ENCODE results near the gene SOX2.

Gene SOX2

DNA sequence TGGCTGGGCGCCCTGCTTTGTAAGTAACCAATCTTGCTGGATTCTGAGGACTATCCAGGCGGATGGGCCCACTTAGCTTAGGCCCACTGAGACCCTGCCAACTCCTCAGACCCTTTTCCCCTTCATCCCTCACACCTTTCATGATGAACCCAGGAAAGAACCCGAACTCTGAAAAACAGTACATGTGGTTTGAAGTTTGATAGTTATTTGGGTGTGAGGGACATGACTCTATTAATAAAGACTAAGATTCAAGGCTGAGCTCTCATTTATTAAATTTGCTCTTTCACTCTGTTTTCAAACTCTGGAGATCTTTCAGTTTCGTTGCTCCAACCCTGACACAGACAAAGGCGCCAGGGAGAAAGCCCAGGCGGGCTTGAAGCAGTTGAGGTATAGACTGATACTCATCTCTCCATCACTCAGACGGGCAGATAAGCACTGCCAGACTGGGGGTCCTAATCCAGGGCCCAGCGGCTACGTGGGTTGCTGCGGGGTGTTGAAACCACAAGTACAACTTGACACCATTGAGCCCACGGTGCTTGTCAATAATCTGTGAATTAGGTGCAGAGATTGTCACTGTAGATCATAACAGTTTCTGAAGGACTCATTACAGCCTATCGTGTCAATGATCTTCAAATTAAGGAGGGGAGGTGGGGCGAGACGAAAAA is 7.2 kb upstream of the SOX2 start:
- no peak for DNase-seq (ENCODE audit: low spot score)

DNA sequence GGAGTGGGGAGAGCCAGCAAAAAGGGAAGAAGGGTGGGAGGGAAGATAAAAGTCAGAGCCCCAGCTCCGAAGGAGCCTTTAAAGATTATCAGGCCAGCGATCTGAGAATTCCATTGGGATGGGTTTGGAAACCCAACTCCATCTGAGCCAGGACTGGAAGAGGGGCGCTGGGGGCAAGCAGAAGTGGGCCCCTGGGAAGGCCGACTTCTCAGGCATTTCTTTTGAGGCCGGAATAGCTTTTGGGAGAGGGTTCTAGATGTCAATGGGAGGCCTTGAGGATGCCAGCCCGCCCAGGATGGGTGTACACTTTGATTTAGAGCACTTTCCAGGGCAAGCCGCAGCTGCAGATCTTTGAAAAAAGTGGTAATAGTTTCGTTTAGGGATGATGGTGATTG is 6.6 kb upstream of the SOX2 start:
- no peak for DNase-seq (ENCODE audit: low spot score)

DNA sequence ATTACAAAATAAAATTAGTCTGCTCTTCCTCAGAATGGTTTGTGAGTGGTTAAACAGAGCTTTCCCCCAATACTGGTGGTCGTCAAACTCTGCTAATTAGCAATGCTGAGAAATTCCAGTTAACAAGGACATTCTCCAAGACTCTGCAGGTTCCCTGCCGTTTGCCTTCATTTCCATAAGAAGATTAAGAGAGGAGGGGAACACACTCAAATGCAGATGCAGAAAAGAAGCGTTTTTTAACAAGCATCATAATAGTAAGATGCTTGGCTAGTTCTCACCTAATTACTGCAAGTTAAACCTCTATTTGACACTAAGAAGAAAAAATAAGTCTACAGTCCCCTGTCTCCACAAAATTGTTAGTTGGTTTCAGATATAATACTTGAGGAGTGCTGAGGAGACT is 3.7 kb upstream of the SOX2 start:
- no peak for DNase-seq (ENCODE audit: low spot score)

DNA sequence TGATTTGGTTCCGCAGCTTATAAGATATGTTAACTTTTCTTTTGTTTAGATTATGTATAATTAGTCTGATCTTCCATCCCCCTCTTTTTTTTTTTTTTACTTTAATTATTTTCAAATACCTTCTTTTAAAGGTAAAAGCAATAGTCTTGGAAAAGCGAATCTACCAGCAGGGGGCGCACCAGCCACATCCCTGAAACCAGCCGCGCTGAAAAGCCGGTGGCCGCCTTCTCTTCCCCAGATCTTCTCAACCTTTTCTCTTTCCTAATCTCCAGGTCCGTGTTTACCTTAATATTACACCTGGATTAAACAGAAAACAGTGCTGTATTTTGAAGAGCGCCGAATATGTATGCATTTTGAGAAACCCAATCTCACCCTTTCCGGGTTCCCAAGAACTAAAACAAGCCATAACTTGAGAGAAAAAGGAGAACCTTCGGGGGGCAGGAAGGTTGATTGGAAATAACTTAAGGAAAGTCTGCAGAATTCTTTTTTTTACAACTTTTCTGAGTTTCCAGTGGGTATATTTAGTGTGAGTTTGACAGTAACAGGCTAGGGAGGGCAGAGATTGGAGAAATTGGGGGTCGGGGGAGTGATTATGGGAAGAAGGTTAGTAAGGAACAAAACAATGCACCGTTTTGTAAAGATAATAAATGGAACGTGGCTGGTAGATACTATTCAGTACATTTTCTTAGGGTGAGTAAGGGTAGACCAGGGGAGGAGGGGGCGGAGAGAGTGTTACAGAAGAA is 2.0 kb upstream of the SOX2 start:
- DNase-seq (ENCODE audit: low spot score) = no peak

DNA sequence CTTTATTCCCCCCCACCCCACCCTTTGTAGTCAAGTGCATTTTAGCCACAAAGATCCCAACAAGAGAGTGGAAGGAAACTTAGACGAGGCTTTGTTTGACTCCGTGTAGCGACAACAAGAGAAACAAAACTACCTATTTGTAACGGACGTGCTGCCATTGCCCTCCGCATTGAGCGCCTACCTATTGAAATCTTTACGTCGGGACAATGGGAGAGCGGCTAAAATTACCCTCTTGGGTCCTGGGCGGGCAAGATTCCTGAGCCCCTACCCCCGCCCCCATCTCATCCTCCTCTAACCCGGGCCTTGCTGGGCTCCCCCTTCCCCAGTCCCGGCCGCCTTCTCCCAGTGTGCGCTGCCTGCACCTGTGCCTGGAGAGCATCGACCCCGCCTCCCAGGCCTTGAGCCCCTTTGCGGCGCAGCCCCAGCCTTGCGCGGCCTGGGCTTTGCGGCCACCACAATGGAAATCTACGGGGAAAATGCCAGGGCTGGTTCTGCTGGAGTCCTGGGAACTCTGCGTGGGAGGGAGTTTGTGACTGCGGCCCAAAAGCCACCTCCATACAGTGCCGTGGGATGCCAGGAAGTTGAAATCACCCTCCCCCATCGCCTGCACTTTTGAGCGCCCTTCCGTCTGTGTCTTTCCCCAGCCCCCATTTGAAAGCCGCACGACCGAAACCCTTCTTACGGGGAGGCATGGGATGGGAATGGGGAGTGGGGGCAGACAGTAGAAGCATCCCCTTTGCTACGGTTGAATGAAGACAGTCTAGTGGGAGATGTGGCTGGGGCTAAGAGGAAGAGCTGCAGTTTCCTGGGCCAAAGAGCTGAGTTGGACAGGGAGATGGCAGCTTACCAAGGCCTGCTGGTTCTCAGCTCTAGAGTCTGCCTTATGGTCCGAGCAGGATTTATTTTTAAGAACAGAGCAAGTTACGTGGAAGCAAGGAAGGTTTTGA is 1.1 kb upstream of the SOX2 start:
- DNase-seq (ENCODE audit: low spot score) = no peak

DNA sequence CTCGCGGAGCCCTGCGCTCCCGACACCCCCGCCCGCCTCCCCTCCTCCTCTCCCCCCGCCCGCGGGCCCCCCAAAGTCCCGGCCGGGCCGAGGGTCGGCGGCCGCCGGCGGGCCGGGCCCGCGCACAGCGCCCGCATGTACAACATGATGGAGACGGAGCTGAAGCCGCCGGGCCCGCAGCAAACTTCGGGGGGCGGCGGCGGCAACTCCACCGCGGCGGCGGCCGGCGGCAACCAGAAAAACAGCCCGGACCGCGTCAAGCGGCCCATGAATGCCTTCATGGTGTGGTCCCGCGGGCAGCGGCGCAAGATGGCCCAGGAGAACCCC is 464 bp downstream of the SOX2 start:
- DNase-seq (ENCODE audit: low spot score) = no peak

DNA sequence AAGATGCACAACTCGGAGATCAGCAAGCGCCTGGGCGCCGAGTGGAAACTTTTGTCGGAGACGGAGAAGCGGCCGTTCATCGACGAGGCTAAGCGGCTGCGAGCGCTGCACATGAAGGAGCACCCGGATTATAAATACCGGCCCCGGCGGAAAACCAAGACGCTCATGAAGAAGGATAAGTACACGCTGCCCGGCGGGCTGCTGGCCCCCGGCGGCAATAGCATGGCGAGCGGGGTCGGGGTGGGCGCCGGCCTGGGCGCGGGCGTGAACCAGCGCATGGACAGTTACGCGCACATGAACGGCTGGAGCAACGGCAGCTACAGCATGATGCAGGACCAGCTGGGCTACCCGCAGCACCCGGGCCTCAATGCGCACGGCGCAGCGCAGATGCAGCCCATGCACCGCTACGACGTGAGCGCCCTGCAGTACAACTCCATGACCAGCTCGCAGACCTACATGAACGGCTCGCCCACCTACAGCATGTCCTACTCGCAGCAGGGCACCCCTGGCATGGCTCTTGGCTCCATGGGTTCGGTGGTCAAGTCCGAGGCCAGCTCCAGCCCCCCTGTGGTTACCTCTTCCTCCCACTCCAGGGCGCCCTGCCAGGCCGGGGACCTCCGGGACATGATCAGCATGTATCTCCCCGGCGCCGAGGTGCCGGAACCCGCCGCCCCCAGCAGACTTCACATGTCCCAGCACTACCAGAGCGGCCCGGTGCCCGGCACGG is 991 bp downstream of the SOX2 start:
- DNase-seq (ENCODE audit: low spot score) = no peak

DNA sequence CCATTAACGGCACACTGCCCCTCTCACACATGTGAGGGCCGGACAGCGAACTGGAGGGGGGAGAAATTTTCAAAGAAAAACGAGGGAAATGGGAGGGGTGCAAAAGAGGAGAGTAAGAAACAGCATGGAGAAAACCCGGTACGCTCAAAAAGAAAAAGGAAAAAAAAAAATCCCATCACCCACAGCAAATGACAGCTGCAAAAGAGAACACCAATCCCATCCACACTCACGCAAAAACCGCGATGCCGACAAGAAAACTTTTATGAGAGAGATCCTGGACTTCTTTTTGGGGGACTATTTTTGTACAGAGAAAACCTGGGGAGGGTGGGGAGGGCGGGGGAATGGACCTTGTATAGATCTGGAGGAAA is 1.5 kb downstream of the SOX2 start:
- DNase-seq (ENCODE audit: low spot score) = no peak

DNA sequence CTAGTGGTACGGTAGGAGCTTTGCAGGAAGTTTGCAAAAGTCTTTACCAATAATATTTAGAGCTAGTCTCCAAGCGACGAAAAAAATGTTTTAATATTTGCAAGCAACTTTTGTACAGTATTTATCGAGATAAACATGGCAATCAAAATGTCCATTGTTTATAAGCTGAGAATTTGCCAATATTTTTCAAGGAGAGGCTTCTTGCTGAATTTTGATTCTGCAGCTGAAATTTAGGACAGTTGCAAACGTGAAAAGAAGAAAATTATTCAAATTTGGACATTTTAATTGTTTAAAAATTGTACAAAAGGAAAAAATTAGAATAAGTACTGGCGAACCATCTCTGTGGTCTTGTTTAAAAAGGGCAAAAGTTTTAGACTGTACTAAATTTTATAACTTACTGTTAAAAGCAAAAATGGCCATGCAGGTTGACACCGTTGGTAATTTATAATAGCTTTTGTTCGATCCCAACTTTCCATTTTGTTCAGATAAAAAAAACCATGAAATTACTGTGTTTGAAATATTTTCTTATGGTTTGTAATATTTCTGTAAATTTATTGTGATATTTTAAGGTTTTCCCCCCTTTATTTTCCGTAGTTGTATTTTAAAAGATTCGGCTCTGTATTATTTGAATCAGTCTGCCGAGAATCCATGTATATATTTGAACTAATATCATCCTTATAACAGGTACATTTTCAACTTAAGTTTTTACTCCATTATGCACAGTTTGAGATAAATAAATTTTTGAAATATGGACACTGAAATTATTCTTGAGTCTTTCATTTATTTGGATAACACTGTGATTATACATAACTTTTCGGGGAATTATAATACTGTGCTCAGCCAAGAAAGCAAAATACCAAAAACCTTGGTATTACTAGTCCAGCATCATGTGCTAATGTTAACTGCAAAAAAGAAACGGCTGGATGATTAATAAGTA is 2.2 kb downstream of the SOX2 start:
- no peak for DNase-seq (ENCODE audit: low spot score)

DNA sequence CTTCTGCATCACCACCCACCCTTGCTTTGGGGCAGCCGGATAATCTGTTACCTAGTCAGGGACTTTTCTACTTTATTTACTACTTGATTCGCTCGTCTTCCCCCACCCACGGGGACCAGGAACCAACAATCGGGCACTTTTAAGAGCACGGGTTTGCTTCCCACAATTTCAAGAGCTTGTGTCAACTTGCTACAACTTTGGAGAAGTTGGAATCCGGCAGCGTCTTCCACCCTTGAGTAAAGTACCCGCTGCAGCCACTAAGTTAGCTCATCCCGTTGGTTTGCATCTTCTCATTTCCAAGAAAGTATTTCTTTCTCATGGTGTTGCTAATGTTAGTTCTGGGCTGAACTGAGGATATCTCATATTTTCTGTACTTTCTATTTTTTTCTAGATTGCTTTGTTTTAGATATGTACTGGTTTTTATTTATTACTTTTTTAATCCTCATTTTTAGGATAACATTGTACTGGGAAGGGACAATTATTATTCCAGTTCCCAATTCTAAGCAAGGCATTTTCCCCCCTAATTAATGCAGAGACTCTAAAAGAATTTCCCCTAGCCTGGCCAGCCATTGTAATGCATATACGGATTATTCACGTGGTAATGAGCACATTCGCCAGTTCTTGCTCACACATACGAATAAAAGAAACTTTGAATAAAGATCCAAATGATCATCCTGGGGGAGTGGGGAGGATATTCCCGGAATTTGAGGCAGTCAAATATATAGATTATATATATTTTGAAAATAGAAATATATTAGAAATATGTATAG is 4.0 kb downstream of the SOX2 start:
- DNase-seq (ENCODE audit: low spot score) = no peak

DNA sequence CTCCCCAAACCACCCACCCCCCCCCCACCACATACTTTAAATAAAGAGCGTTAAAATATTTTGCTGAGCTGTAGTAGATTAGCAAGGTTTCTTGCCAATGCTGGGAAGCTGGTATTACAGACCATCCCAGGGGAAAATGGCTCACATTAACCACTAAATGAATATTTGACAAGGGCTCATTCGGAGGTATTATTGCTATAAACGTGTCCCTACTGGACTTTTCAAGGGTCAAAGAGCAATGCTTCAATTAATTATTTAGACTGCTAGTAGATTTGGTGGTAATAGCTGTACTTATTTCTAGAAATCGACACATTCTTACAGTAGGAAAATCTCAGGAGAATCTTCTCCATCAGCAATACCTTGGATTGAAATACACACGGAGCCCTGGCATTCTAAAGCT is 5.2 kb downstream of the SOX2 start:
- DNase-seq (ENCODE audit: low spot score) = no peak

DNA sequence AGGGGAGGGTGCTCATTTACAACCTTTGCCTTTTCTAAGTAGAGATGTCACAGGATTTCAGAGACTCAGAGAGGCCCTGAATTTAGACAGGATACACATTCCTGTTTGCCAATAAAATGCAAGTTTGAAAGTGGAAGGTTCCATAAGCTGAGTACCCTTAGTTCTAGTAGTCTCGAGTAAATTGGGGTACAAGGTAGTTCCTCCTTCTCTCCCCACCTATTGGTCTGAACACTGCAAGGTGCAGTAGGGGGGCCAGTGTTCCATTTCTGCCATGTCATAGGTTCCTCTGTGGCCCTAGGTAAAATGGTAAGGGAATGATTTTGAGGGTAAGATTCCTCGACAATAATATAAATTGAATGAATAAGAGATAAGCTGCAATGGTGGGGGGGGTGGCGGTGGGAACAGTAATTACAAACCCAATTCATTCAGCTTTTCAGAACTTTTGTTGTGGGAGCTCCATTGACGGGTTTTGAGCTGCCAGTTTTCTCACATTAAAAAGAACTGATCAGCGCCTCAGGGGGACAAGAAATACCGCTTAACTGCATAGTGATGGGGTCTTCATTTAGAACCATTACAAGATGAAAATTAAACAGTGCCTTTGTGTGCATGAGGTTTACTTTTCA is 5.9 kb downstream of the SOX2 start:
- no peak for DNase-seq (ENCODE audit: low spot score)

DNA sequence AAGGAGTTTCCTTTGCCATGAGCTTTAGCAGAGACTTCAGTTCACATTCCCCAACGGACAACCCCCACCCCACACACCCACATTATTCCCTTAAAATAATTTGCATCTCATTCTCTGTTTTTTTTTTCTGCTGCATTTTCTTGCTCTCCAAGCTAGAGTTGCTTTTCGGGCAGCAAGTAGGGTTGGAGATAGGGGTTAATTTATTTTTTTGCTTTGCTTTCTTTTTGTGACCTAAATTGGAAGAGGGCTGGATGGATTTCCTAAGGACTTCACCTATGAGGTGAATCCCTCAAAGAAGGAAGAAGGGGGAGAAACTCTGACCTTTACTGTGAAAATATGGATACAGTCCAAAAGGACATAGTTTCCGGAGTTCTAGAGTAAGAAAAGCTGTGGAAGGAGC is 6.6 kb downstream of the SOX2 start:
- no peak for DNase-seq (ENCODE audit: low spot score)

DNA sequence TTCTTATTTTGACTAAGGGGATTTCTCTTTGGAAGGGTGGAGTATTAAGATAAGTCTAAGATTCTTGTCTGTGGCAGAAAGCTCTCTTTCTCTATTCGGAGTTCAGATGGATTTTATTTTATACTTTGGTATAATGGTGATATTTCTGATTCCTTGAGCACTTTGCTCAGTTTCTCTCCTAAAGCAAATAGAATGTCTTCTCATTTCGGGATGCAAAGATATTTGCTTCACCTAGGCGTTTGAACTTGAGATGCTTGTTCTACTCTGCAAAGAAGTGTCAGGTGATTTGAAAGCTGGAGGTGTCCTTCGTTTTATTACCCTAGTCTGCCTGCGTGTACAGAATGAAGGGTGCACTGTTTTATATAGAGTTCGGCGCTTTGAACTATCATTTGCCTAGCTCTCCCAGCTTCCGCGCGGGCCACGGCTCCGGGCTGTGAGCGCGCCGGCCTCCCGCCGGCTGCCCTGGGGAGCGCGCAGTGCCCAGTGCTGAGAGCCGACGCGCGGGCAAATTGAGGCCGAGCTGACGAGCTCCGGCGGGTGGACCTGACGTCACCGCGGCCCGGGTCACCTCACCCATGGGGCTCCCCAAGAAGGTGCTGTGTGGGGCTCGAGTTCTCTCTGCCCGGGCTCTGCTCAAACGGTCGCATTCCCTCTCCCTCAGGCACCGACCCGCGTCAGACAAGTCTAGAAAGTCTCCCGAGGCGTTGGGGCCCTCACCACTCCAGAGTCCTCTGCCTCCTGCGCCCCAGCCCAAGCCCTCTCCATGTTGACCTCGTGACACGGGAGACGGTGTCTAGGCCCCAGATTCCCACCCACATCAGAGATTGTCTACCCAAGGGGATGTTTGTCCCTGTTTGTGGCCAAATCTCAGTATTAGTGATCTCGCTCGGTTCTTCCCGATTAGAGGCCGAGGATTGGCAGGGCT is 7.5 kb downstream of the SOX2 start:
- DNase-seq (ENCODE audit: low spot score) = no peak

DNA sequence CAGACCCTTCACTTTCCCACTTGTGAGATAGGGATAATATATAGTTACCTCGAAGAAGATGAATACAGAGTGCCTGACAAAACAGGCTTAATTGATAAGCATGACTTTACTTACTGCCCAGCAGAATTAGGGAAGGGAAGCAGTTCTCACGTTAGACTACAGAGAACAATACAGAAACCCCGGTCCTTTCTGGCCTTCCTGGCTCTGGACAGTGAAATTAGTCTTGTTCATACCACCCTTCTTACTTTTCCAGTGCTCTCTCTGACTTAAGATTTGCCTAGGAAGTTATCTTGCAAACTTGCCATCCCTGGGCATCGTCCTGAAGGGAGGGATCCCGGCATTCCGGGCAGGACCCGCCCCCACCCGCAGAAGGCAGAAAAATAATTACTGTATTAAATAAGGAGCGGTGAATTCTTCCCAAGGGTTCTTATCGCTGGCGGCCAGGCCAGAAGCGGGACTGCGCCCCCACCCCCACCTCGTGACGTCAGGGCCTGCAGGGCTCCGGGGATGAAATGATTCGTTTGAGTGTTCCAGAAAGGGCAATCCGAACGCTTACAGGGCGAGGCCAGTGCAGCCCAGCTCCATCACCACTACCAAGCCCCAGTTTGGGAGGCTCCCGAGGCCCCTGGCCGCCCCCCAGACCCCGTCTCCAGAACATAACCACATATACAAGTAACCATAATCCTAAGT is 8.4 kb downstream of the SOX2 start:
- no peak for DNase-seq (ENCODE audit: low spot score)

DNA sequence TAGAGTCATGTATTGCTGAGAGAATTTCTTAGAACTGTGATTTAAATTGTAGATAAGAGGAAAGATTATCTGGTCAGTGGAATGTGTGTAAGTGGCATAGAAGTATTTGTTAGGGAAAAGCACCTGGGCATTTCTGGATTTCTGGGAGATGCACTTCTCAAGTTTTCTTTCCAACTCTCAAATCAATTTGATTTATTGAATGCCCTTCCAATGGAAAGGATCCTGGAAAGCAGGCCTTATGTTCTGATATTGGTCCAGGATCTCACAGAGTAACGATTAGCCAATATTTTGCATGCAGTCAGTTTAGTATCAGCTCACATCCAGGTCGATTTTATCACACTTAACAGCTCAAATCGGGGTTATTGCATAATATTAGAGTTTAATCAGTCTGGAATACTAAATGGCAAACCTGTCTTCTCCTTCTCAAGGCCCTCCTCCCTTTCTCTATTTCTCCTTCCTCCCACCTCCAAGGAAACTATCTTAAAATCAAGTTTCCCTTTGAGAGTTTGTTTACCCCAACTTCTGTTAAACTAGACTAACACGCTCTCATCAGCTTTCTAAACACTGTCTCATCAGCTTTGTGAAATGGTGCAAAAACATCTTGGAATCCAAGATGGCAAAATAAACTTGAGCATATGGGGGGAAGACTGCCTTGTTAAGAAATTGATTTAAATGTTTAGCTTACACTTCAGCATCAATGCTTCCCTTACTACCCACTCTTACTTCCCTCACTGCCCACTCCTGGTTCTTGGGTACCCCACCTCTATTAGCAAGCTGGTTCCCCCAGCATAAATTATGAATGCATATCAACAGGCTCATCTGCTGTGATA is 9.5 kb downstream of the SOX2 start:
- DNase-seq (ENCODE audit: low spot score) = no peak

DNA sequence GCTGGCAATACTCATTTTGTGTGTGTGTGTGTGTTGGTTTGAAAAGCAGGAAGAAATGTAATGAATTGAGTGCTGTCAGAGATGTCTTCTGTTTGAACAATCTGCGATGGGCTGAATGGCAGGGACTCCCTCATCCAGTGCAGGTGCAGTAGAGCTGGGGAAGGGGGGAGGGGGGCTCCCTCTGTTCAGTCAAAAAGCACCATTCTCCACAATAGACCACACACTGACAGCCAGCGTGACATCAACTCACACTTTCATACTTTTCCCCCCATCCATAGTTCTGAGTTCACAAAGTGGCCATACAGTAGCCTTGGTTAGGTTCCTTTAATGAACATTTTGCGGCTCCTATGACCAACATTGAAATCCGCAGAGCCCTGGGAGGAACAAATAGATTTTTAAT is 10.4 kb downstream of the SOX2 start:
- no peak for DNase-seq (ENCODE audit: low spot score)
